NCI-H2171 (cell line): ENCODE data around the gene JMJD6.
"Not testable (repeated sequence)": the region's sequence is repeated elsewhere in the genome, so short reads cannot be mapped to it uniquely, and the experiment has no call there.

Experiments used
- DNase-seq: peaks from one replicate; lab custom pipeline; 2025; lab: John Stamatoyannopoulos, UW

The JMJD6 gene

DNA sequence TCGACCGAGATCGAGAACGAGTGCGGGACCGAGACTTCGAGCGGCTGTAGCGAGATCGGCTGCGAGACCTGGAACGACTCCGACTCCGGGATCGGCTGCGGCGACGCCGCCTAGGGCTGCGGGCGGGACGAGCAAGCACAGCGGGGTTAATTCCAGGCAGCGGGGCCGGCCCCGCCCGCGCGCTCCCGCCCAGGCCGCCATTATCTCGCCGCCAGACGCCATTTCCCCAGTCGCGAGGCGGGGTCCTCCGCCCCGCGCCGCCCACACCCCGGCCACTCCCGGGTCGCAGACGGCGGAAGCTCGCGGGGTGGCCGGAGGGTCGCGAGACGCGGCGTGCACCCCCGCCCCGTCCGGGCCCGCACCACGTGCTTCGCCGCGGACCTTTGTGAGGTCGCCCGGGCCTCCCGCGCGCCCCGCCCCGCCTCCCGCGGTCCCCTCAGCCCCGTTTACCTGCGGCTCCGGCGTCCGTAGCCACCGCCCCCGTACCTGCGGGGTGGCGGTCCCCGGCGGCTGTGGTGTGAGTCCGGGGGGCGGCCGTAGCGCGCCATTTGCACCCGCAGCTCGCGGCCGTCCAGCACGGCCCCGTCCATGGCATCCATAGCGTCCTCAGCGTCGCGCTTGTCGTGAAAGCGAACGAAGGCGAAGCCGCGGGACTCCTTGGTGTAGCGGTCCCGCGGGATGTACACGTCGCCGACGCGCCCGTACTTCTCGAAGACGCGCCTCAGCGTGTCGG, 10.1 kb upstream of the JMJD6 start:
- DNase-seq = peak; percentile 37

DNA sequence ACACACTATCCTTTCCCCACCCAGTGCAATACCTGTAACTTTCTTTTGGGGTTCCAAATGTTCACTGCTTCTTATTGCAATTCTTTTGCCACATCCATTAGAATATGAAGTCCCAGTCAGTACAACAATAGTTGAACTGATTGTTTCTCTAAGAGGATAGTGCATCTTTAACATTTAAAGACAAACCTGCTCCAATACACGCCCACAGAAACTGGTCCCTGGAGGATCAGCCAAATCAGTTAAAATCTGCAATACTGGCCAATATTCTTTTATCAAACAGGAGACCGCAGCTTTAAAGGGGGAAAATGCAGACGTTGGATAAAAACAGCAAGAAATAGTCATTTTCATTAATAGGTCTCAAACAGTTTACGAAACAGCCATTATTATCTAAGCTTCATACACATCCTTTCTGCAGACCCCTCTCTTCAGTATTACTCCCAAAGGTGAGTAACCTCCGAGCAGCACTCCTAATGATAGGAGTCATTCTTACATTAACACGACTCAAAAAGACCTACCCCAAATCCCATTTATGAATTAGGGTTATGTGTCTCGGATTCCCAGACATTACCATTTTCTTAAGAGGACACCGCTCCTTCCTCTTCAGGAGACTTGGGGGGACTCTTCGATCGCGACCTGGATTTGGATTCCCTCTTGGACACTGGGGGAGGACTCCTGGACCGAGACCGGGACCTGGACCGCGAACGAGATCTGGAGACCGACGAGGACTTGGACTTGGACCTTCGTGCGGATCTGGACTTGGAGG, 9.4 kb upstream of the JMJD6 start:
- DNase-seq = no peak

DNA sequence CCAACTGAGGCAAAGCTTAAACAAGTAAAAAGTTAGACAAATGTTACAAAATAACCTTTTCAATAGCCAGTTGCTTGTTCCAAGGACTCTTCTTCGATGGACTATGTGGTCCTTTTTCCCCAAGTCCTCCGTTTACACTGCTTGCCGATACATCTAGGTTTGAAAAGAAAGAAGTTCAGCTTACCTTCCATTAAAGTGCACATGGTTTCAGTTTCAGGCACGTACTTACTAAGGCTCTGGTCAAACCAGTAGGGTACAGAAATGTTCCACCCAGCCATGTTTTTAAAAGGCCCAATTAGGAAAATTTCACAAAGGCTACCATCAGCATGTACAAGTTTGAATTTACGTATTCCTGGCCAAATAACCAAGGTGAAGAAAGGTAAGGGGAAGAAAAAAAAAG, 8.6 kb upstream of the JMJD6 start:
- no peak for DNase-seq

DNA sequence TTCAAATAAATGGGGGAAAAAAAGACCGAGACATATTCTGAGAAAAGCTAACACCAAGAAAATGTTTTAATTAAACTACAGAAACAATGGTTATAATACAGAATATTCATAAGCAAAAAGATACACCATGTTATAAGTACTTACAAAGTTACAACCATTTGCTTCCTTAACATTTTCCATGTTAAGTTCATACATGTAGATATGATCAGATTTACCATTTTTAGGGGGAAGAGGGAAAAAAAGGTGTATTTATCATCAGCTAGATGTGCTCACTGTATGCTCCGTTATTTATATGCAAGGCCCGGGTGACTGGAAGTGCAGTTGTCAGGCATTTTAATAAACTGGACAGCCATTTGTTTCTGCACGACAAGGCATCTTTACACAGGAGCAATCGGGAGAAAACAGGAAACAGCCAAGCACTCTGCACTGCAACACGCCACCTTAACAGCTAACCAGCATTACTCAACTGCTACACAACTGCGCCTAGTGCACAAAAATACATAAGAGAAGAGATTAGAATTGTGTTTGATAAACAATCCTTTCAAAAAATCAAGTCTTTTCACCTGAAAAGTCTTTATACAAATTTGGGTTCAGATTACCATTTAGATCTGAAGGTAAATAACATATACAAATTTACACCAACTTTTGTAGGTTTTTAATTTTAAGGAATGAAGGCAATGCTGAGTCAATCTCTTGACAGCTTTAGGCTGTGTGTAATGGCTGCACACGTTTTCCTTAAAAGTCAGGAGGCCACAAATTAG, 7.9 kb upstream of the JMJD6 start:
- no peak for DNase-seq

- no peak for DNase-seq
Observed at GRCh38 chr17:76733618-76733957, 7.2 kb upstream of the JMJD6 start.

- DNase-seq = no peak
Observed at GRCh38 chr17:76732734-76733617, 6.6 kb upstream of the JMJD6 start.

DNA sequence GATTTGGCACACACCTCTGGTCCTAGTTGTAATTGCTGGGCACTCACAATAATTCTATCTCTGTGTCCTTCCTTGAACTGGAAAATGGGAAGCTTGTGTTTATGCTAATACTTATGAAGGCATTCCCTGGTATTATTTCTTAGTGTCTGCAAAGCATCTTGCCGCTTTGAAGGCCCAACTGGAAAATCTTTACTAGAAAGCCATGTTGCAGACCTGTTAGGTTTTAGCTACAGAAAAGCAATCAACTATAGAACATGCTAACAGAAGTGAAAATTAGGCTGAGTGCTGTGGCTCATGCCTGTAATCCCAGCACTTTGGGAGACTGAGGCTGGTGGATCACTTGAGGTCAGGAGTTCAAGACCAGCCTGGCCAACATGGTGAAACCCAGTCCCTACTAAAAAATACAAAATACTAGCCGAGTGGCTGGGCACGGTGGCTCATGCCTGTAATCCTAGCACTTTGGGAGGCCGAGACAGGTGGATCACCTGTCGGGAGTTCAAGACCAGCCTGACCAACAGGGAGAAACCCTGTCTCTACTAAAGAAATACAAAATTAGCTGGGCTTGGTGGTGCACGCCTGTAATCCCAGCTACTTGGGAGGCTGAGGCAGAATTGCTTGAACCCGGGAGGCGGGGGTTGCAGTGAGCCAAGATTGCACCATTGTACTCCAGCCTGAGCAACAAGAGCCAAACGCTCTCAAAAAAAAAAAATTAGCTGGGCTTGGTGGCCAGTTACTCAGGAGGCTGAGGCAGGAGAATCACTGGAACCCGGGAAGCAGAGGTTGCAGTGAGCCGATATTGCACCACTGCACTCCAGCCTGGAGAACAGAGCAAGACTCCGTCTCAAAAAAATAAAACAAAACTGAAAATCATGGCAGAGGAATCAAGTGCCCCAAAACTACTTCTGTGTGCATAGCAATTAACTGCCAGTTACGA, 5.7 kb upstream of the JMJD6 start:
- DNase-seq = not testable (repeated sequence)

DNA sequence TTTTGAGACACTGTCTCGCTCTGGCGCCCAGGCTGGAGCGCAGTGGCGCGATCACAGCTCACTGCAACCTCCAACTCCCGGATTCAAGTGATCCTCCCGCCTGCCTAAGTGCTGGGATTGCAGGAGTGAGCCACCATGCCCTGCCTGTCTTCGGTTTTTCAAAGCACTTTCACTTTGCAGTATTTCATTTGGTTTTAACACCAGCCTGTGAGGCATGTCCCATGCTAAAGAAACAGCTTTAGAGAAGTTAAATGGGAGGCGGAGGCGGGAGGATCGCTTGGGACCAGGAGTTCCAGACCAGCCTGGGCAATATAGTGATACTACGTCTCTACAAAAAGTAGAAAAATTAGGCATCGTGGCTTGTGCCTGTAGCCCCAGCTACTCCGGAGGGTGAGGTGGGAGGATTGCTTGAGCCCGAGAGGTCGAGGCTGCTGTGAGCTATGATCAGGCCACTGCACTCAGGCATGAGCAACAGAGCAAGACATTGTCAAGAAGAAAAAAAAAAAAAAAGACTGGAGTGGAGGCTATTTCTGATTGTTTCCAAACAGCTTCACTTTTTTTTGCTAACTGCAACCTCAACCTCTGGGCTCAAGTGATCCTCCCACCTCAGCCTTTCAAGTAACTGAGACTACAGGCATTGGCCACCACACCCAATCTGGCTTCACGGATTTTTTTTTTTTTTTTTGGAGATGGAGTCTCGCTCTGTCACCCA, 1.5 kb upstream of the JMJD6 start:
- no peak for DNase-seq

DNA sequence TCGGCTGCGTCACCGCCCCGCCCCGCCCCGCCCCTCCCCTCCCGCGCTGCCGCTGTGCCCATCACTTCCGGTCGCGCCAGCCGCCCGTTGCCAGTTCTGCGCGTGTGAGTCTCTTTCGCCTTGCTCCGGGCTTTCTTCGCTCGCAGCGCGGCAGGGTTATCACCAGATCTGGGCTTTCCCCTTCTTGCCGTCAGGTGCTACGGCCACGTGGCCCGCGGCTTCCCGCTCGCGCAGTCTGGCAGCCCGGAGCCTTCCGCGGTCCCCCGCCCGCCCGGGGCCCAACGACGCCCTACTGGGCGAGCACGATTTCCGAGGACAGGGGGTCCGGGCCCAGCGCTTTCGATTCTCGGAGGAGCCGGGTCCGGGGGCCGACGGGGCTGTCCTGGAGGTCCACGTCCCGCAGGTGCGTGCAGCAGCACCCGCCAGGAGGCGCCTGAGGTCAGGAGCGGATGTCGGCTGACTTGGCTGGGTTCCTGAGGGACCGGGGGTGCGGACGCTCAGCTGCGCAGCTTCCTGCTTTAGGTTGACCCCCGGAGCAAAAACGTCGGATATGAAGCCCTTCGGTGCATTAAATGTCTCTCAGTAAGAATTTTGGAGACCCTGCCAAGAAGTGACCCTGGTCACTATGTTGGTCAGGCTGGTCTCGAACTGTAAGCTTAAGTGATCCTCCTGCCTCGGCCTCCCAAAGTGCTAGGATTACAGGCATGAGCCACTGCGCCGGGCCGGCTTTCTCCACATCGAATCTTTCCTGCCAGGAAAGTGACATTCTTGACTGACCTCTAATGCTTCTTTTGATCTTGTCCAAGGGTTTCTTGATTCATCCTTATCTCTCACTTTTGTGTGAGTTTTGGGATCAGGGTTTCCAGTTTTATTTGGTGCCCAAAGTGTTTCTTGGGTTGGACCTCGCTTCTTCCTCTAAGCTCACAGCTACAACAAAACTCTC, 641 bp upstream of the JMJD6 start, which contains the start of gene METTL23:
Gene METTL23, plus strand, starts transcription at position 64 of the 943 bp plus-strand sequence. CDS start 2,872 bp downstream, outside the sequence.
- DNase-seq = peak; percentile 64

DNA sequence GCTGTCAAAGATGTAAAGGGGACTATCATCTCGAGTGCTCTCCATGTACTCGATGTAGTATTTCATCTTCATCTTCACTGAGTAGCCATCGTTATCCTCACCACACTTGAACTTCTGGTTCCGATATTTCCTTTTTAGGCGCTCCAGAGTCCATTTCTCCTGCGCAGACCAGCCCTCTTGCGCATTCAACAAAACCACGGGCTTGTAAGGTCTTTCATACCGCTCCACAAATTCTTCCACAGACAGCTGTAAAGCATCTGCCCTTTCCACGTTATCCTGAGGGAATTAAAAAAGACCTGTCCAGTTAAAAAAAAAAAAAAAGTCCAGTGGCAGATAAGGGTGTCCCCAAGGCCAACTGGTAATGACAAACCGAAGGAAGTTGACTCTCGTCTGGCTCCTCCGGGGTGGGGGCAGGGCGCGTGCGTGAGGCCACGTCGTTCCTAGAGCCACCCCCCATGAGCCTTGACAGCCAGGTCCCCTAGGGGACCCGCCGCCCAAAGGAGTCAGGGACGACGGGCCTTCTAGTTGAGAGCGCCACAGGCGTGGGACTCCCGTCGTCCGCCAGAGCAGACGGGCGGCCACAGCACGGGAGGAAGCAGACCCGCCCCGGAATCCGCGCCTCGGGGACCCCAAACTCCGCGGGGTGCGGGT, 701 bp downstream of the JMJD6 start:
- DNase-seq = no peak

DNA sequence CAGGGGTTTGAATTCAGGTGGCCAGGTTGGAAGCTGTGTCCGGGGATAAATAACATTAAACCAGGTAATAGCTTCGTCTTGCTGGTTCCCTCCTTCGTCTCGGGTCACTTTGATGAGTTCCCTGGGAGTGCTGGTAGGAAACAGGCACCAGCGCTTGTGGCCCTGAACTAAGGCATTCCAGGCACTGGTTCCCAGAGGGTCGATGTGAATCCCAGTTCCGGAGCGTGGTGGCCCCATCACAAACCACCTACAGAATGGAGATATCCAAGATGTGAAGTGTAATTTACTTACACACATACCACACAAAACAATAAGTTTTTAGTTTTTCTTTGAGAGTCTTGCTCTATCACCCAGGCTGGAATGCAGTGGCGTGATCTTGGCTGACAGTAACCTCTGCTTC, 2.6 kb downstream of the JMJD6 start:
- no peak for DNase-seq

- not testable (repeated sequence) for DNase-seq
Observed at GRCh38 chr17:76722977-76723376, 3.4 kb downstream of the JMJD6 start.

GRCh38 chr17:76722279-76722678, 4.1 kb downstream of the JMJD6 start:
- no peak for DNase-seq

DNA sequence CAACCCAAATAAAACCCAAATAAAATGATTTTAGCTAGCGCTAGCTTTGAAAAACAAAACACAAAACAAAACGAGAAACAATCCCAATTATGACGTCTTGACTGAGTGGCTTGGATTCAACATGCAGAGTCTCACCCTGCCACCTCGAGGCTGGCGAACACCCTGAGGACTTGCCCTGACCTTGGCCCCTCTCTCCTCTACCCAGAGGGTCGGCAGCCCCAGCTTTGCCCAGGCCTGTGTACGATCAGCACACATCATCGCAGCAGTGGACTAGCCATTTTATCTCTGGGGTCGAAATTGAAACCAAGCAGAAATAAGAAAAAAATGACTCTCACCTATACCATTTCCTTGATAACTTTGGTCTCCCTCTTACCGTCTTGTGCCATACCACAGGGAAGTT, 4.9 kb downstream of the JMJD6 start:
- no peak for DNase-seq

- no peak for DNase-seq
Observed at GRCh38 chr17:76720941-76721340, 5.5 kb downstream of the JMJD6 start.

- no peak for DNase-seq
Observed at GRCh38 chr17:76720211-76720610, 6.2 kb downstream of the JMJD6 start.

- DNase-seq = no peak
Observed at GRCh38 chr17:76718516-76718915, 7.9 kb downstream of the JMJD6 start.

GRCh38 chr17:76716839-76717215, 9.6 kb downstream of the JMJD6 start:
- DNase-seq = no peak
